Activated naive CD4-positive, alpha-beta T cell treated with Interleukin-2 at 50 U/mL for 16 hours (primary cell): ENCODE results near the gene COL27A1.
"Not testable (repeated sequence)": the region's sequence is repeated elsewhere in the genome, so short reads cannot be mapped to it uniquely, and the experiment has no call there.

ENCODE experiments used
- DNase-seq: peaks from one replicate; pipeline ENCODE4 v3.0.0-alpha.2; 2020

The COL27A1 gene

DNA sequence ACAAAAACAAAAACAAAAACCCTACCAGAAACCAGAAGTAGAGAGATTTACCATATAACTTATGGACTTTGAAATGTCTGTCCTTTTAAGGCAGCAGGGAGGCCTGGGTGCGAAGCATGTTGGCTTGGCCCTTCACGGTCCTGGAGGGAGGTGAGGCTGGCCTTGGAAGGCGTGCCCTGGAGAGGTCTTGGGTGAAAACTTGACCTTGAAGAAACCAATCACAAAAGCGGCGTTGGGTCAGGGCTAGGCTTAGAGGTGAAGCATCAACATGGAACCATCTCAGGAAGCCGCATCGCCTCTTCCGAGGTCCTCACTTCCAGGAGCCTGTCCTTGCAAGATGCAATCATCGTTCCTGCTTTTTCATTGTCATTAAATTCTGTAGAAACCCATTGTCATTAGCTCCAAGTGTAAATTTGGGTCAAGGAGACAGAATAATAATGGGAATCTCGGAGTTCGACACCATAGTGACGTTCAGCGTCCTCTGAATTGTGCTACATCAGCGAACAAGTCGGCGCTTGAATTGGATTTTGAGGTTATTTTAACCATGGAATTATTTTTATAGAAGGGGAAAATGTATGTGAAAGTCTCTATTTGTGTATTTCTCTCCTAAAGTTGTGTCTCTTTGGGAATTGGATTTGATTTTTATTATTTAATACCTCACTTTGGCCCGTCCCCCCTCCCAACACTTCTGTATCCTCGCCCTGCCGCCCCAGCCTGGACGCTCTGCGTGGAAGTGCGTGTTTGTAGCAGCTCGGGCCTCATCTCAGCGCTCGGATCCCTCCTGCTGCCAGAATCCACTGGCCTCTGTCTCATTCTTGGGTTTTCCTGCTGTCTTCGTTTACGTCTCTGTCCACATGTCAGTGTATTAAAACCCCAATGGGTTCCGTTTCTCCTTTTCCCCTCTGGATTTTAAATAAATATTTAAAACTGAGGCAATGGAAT is 156.5 kb downstream of the COL27A1 start:
- DNase-seq, result no peak

DNA sequence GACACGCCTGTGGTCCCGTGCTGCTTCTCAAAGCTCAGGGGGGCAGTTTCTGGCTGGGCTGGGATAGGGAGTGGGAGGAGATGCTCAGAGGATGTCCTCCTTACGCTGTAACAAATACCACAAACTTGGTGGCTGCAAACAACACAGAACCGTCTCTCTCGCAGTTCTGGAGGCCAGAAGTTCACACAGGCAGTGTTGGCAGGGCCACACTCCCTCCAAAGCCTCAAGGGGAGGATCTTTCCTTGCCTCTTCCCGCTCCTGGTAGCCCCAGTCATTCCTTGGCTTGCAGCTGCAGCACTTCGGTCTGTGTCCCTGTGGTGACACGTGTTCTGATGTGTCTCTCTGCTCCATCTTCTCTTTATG is 157.2 kb downstream of the COL27A1 start:
- DNase-seq, result no peak

DNA sequence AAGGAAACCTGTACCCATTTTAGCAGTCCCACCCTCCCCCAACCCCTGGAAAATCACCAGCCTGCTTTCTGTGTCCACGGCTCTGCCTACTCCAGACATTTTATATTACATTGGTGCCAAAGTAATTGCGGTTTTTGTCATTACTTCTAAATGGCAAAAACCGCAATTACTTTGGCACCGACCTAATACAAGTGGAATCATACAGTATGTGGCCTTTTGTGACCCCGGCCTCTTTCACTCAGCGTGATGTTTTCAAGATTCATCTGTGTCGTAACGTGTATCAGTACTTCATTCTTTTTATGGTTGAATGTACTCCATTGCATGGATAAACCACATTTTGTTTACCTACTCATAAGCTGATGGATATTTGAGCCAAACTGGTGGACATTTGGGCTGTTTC is 157.8 kb downstream of the COL27A1 start:
- DNase-seq, result no peak

DNA sequence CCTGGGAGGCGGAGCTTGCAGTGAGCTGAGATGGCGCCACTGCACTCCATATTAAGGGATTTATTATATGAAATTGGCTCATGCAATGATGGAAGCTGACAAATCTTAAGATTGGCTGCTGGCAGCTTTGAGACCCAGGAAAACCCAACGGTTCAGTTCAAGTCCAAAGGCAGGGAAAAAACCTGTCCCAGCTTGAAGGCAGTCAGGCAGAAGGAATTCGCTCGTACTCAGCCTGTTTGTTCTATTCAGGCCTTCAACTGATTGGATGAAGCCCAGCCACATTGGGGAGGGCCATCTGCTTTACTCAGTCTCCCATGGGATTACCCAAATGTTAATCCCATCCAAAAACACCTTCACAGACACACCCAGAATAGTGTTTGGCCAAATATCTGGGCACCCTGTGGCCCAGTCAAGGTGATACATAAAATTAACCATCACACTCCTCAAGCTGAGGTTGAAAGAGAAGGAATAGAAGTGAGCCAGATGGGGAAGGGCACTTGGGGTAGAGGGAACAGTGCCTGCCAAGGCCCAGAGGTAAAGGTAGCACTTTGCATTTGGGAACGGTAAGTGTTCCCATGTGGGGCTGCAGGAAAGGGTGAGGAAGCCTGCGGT is 159.0 kb downstream of the COL27A1 start:
- DNase-seq, result no peak

DNA sequence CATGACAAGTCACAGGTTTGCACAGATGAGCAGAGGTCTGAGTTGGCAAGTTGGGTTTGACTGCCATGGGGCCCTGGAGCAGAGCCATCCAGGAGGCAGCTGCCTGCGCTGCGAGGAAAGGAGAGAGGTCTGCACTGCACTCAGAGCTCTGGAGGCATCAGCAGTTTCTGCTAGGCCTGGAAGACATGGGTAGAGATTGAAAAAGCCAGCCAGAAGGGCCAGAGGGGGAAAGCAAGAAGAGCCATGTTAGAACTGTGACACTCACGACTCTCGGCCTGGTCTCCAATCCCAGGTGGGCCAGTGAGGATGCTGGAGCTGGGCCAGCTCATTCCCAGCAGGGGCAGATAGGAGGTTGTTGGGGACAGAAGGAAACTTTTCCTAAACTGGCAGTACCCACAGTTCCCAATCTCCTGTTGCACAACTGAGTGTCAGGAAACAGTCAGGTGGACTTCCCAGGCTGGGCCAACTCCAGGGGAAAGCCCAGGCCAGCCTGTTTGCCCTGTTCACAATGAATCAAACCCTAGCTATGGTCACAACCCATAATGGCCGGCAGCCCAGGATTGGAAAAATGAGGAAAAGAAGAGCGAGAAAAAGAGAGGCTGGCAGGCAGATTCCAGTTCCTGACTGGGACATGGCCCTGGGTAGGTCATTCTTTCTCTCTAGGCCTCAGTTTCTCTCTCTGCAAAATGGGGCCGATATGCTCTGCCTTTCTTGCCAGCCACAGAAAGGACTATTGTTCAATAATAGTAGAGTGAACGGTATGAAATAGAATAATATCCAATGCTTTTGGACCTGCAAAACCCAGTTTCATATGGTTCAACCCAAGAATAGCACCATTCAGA is 159.8 kb downstream of the COL27A1 start:
- no peak for DNase-seq

DNA sequence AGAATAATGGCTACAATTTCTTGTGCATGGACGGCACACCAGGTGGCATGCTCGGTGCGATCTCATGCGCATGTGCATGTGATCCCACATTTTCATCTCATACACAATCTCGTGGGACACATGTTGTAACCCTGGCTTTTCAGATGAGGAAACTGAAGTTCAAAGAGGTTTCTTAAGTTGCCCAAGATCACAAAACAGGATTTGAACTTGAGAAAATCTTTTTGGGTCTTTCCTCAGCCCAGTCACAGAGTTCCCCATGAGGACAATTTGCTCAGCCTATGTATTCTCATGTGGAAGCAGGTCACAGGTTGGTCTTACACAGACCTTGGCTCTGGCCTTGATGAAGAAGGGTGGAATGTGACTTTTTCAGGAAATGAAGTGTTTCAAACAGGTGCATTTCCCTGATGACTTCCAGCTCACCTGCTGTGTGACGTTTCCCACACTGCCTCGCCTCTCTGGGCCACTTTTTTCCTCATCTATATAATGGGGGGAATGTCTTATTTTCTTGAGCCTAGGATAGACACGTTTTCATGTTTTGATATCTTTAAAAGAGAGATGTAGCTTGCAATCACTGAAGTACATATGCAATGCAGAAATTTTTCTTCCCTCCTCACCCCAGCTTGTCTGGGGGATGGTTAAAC is 160.5 kb downstream of the COL27A1 start:
- DNase-seq, result no peak

DNA sequence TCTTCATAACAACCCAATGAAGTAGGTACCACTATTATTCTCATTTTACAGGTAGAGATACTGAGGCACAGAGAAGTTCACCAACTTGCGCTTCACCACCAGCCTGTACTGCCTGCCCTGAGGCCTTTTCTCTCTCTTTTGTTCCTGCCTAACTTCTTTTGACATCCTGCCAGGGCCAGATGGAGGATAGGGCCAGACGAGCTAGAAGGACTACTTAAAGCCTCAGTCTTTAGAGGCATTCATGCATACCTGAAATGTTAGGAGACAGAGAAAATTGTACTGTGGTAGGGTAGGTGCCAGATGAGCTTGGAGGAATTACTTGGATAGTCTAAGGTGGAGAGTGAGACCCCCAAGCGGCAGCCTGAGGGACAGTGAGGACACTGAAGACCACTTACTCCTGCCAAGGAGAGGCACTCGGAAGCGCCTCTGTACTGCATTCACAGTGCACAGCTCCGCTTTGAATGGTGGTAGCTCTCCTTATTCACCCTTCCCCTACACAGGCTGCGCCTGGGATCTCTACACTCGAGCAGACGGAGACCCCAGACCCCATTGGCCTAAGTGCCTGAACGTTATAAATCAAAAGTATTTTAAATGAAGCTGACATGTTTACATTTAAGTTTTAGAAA is 161.4 kb downstream of the COL27A1 start:
- DNase-seq, result no peak

DNA sequence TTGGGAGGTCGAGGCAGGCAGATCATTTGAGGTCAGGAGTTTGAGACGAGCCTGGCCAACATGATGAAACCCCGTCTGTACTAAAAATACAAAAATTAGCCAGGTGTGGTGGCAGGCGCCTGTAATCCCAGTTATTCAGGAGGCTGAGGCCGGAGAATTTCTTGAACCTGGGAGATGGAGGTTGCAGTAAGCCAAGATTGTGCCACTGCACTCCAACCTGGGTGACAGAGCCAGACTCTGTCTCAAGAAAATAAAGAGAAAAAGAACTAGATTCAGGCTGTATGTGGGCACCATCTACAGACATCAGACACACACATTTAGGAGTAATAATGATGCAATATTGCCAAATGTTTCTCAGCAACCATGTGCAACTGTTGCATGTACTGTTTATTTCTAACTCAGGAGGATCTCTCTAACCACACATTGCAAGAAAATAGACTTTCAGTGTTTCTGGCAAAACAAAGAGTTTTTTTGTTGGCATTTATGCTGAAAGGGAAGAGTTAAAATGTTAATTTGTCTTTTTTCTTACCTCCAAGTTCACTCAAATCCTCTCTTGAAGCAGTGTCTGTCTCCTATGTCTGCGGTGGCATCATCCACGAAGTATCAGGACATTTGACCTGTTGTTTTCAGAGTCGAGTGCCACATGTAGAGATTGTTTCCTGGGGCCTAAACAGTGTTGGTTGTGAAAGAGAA is 162.5 kb downstream of the COL27A1 start:
- no peak for DNase-seq

DNA sequence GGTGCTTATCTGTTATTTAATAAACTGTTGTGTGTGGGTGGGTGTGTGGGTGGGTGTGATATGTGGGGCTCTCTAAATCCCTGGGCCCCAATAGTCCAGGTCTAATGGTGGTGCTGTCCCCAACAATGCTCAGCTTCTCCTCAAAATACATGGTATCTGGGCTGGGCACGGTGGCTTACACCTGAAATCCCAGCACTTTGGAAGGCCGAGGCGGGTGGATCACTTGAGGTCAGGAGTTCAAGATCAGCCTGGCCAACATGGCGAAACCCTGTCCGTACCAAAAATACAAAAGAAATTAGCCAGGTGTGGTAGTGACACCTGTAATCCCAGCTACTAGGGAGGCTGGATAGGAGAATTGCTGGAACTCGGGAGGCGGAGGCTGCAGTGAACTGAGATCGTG is 163.1 kb downstream of the COL27A1 start:
- no peak for DNase-seq

DNA sequence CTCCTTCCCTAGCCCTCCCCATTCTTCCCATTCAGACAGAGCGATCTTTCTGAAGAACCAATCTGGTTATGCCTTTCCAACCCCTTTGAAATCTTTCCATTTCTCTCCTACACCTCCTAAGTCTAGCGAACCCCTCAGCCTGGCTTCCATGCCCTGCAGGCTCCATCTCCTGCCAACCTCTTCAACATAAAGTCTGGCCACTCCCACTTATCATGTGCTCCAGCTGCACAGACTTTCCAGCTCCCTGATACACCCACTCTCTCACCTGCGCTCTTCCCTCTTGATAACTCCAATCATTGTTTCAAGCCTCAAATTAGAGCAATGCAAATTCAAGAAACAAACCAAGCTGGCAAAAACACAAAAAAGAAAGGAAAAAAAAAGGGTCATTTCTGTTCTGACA is 163.8 kb downstream of the COL27A1 start:
- DNase-seq, result no peak

DNA sequence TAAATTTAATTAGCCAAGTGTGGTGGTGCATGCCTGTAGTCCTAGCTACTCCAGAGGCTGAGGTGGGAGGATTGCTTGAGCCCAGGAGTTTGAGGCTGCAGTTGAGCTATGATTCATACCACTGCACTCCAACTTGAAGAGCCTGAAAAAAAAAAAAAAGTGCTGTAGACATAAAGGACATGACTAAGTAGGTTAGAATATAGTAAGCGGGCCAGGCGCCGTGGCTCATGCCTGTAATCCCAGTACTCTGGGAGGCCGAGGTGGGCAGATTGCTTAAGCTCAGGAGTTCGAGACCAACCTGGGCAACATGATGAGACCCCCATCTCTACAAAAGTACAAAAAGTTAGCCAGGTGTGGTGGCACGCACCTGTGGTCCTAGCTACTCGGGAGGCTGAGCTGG is 165.4 kb downstream of the COL27A1 start:
- DNase-seq, result not testable (repeated sequence)

DNA sequence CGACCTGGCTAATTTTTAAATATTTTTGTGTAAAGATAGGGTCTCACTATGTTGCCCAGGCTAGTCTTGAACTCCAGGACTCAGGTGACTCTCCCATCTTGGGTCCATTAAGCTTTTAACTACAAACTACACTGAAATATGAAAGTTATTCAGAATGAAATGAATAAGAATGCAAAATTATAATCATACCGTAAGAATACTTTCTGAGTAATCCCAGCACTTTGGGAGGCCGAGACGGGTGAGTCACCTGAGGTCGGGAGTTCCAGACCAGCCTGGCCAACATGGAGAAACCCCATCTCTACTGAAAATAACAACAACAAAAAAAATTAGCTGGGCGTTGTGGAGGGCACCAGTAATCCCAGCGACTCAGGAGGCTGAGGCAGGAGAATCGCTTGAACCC is 166.4 kb downstream of the COL27A1 start:
- peak; percentile 39 for DNase-seq

DNA sequence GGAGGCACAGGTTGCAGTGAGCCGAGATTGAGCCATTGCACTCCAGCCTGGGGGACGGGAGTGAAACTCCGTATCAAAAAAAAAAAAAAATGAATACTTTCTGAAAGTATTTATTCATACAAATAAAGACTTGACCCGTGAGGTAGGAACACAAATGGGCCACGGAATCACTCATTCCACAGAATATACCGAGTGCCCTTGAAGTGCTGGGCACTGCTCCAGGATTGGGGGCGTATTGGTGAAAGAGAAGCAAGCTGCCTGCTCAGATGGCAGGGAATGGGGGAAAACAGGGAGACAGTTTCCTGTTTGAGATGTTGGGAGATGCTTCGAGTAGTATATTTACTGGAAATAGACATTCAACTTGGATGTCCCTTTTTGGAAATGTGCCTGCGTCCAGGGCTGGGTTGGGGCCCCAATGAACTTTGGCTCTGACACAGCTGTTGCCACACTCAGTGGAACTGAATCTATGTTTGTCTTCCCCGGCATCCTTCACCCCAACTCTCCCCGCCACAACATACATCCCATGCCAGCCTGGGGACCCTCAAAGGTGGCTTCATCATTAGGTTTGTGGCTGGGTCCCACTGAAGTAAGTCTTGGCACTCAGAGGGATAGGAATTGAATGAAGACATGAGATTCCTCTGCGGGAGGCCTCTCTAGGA is 167.0 kb downstream of the COL27A1 start:
- DNase-seq, result not testable (repeated sequence)

DNA sequence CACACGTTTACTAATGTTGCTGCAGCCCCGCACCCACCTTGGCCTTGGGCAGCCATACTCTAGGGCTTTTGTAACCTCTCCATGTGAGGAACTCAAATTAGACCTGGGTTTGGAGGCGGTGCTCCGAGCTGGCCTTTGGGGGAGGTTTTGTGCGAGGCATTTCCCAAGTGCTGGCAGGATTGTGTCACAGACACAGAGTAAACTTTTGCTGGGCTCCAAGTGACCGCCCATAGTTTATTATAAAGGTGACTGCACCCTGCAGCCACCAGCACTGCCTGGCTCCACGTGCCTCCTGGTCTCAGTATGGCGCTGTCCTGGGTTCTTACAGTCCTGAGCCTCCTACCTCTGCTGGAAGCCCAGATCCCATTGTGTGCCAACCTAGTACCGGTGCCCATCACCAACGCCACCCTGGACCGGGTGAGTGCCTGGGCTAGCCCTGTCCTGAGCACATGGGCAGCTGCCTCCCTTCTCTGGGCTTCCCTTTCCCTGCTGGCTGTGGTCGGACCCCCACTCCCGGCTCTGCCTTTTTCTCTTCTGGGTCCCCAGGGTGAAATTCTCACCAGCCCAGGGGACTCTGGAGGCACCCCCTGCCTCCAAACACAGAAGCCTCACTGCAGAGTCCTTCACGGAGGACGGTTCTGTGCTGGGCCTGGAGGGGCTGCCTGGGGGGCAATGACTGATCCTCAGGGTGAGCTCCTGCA is 167.6 kb downstream of the COL27A1 start, which contains the start of gene ORM1:
ORM1 (plus strand) TSS at position 268 of the 701 bp plus-strand sequence; CDS start at position 304, 36 bp downstream.
- not testable (repeated sequence) for DNase-seq

DNA sequence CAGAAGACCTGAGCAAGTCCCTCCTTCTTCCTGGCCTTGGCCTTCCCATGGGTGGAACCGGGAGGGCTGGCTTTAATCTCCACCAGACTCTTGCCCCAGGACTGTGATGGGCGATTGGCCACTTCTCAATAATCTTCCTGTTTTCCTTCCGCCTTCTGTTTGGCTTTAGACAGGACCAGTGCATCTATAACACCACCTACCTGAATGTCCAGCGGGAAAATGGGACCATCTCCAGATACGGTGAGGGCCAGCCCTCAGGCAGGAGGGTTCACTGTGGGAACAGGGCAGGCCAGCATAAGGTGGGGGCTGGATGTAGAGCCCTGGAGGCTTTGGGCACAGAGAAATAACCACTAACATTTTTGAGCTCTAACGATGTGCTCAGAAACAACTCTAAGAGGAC is 168.5 kb downstream of the COL27A1 start:
- not testable (repeated sequence) for DNase-seq

DNA sequence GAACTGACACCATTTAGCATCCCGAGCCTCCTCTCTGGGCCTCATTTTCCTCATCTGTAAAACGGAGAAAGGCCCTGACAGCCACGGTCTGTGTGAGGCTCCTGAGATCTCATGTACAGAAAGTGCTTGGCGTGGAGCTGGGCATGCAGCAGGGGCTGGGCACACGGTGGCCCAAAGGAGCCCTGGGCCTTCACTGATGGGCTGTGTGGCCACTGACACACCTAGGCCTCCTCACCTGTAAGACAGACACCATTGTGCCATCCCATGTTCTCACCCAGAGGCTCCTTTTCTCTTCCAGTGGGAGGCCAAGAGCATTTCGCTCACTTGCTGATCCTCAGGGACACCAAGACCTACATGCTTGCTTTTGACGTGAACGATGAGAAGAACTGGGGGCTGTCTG is 169.2 kb downstream of the COL27A1 start:
- no peak for DNase-seq

DNA sequence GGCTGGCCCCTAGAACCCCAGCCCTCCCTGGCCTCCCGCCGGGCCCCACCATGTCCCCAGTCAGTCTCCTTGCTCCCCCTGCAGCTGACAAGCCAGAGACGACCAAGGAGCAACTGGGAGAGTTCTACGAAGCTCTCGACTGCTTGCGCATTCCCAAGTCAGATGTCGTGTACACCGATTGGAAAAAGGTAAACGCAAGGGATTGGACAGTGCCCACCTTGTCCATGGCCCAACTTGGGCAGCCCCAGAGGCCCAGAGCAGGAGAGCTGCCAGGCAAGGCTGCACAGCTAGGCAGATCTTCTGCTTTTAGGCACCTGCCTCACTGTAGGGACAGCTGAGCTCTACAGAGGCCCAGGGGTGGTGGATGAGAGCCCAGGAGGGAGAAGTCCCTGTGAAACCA is 169.6 kb downstream of the COL27A1 start:
- DNase-seq, result not testable (repeated sequence)

DNA sequence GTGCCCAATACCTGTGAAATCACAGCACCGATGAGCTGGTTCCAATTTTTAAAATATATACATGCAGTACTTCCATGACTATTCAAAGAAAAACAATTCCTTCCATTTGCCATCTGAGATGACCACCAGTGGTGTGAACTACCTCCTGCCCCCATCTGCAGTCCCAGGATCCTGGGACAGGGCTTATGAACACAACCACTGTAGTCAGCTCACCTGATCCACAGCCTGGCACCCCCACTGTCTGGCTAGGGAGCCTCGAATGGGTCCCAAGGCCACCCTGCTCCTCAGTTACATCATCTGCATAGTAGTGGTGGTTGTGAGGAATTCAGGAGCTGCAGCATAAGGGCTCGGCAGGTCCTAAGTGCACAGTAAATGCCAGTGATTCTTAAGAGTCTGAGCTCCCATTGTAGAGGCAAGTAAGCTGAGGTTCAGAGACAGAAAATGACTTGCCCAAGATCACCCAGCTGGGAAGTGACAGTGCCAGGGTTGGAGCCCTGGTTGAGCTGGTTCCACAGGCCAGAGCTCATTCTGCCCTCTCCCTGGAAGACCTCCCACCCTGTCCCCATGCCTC is 170.4 kb downstream of the COL27A1 start:
- not testable (repeated sequence) for DNase-seq

DNA sequence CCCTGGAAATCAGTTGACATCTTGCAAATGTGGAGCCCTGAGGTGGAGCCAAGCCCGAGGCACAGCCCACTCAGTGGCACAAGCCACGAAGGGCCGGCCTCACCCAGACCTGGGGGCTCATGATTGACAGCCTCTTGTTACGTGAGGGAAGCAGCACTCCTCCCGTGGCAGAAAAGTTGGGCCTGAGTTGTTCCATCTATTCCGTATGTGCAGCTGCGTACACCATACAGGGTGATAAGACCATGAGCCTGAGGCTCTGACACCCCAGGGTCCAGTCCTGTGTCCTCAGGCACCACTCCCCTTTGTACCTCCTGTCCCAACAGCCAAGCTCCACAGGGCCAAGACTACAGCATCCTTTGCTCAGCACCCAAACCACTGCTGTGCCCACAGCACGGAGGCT is 172.4 kb downstream of the COL27A1 start:
- no peak for DNase-seq

DNA sequence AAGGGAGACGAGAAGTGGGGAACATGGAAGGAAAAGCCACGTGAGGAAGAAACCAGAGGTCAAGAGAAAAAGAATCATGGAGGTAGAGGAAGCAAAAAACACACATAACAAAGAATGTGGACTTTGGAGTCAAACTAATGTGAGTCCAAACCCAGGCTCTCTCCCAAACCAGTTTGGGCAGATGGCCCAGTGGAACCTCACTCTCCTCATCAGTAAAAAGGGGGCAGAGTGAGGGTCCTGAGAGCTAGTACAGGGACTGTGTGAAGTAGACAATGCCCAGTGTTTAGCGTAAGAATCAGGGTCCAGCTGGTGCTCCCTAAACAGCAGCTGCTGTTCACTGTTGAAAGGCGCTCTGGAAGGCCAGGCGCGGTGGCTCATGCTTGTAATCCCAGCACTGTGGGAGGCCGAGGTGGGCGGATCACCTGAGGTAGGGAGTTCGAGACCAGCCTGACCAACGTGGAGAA is 173.1 kb downstream of the COL27A1 start:
- DNase-seq, result not testable (repeated sequence)
